Mammary epithelial cell (primary cell): ENCODE data around the gene KCNQ1.

ENCODE experiments used
- EZH2 ChIP-seq: IDR thresholded peaks from 2 replicates; pipeline ENCODE4 v1.6.1; 2012; ENCODE audit warnings: low read length, inconsistent platforms, borderline replicate concordance
- TF ChIP-seq, protein P1 (sequence below), 2 donors: IDR thresholded peaks in 1 of 2; conservative IDR thresholded peaks in 1 of 2; 2 replicates each; pipeline ENCODE4 v1.5.1; 2011 to 2012; ENCODE audit warnings: inconsistent platforms in 2 of 2, low read length in 2 of 2, mild to moderate bottlenecking in 2 of 2, control low read depth in 1 of 2, low read depth in 1 of 2; ENCODE audit not compliant: insufficient read depth in 1 of 2; ENCODE audit errors: extremely low read depth in 1 of 2

DNA sequence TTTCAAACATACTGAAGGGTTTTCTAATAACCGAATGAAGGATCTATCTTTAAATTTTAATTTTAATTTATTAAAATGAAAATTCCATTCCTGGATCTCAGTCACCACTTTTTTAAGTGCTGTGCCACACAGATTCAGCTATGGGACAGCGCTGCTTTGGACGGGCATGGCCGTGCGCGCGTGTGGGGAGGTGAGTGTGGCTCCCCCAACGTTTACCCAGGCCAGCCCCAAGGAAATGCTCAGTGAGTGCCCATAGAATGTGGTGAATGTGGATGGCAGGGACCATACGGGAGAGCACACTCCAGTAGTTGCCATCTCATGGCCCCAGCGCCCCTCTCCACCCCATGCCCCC is 343.0 kb downstream of the KCNQ1 start:
- TF ChIP-seq, protein P1, sequence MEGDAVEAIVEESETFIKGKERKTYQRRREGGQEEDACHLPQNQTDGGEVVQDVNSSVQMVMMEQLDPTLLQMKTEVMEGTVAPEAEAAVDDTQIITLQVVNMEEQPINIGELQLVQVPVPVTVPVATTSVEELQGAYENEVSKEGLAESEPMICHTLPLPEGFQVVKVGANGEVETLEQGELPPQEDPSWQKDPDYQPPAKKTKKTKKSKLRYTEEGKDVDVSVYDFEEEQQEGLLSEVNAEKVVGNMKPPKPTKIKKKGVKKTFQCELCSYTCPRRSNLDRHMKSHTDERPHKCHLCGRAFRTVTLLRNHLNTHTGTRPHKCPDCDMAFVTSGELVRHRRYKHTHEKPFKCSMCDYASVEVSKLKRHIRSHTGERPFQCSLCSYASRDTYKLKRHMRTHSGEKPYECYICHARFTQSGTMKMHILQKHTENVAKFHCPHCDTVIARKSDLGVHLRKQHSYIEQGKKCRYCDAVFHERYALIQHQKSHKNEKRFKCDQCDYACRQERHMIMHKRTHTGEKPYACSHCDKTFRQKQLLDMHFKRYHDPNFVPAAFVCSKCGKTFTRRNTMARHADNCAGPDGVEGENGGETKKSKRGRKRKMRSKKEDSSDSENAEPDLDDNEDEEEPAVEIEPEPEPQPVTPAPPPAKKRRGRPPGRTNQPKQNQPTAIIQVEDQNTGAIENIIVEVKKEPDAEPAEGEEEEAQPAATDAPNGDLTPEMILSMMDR (conservative IDR thresholded peaks at IDR 0.05 in 1 of 2, IDR thresholded peaks at IDR 0.05 in 1 of 2; ENCODE audit: extremely low read depth in 1 of 2, insufficient read depth in 1 of 2, low read depth in 1 of 2, low read length in 2 of 2): no peak
- no peak for TF ChIP-seq EZH2
